Lower leg skin (tissue), 4 donors: ENCODE results near the gene C5AR2. TPM values are rescaled to one million over a fixed set of nuclear protein-coding genes. Genes with fewer than 3 reads are reported as not detected.
"Not testable (repeated sequence)": the region's sequence is repeated elsewhere in the genome, so short reads cannot be mapped to it uniquely, and the experiment has no call there.

Experiments
- DNase-seq, 2 donors: peaks; one replicate each; pipeline ENCODE4 v3.0.0-alpha.2; 2019; ENCODE audit warnings: low spot score in 2 of 2
- H3K4me3 ChIP-seq: fragments of 200-600 bp; sonication (generic); 2 replicates; pipeline ENCODE4 v1.5.1; 2017; ENCODE audit warnings: mild to moderate bottlenecking, low read depth; ENCODE audit not compliant: poor library complexity, severe bottlenecking
- CTCF ChIP-seq, 3 donors: fragments of 450-650 bp; IDR thresholded peaks; one replicate each; pipeline ENCODE4 v1.5.1; 2016; ENCODE audit warnings: antibody characterized with exemption in 3 of 3, mild to moderate bottlenecking in 3 of 3, moderate library complexity in 2 of 3
- POLR2A ChIP-seq, 2 donors: fragments of 450-650 bp; IDR thresholded peaks; one replicate each; pipeline ENCODE4 v1.6.1; 2016 to 2017; ENCODE audit warnings: antibody characterized with exemption in 2 of 2, mild to moderate bottlenecking in 1 of 2, moderate library complexity in 1 of 2
- WGBS, 2 donors: methylation state at CpG; one replicate each; pipeline ENCODE4 v1.1.5; 2018; 5-methylcytosine and 5-hydroxymethylcytosine counted together
- intact Hi-C: fragments of 100-400 bp; cut with DNase I; formaldehyde crosslinking; loops from one replicate; pipeline ENCODE4 v1.15.0; 2023; ENCODE audit warnings: low total_unique reads
- total RNA-seq, 4 donors: library from RNA; depleted of rRNA; stranded (reverse); fragments of >200 nt; gene quantifications; one replicate each; pipeline ENCODE4 v1.1.0, GENCODE V29; 2016

The C5AR2 gene
- total RNA-seq: 1 to 10 TPM in 3 of 4 donors, under 1 TPM in 1; 0.91 to 3.5 (median 1.7) TPM

- WGBS, 2 donors: 37% methylated on average over 18 of the region's 18 CpGs
- no peak within 1 kb of the TSS for H3K4me3 ChIP-seq
- TF ChIP-seq POLR2A (IDR thresholded peaks at IDR 0.05): no peak
- no peak for TF ChIP-seq CTCF (IDR thresholded peaks at IDR 0.05)
- DNase-seq: peak in 1 of 2 donors; percentile 30
- intact Hi-C loops: no loop called here
These were observed at the start of gene C5AR2 for GRCh38 chr19:47331931-47332547. Gene C5AR2, plus strand, starts transcription at chr19:47332175. Its CDS starts 8,625 bp downstream, at chr19:47340800.

DNA sequence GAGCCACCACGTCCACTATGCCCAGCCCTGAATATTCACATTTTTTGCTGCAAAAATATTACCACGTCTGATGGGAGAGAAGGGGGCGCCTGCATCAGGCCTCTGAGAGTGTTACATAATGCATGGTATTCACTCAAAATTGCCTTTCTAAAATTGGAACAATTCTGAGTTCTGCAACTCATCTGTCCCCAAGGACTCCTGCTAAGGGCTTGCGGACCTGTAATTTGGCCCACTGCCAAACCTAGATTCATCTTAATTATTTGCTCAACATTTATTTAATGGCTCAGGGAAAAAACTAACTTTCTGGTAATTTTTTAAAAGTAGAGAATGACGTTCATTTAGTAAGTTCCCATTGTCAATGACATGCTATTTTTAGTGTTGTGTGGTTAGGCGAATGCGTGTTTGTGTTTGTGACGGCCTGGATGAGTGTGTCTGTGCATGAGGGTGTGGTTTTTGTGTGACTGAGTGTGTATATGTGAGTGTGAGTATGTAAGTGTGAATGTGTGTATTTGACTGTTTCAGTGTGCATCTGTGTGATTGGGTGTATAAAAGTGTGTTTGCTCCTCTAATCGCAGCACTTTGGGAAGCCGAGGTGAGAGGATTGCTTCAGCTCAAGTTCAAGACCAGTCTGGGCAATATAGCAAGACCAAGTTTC lies 48.4 kb upstream of the C5AR2 start:
- H3K4me3 ChIP-seq: no peak overlapping the region
- DNase-seq: no peak
- intact Hi-C loops: no loop called here
- TF ChIP-seq POLR2A (IDR thresholded peaks at IDR 0.05): no peak
- no peak for TF ChIP-seq CTCF (IDR thresholded peaks at IDR 0.05)
- 69 to 73% methylated on average over 10 of the region's 10 CpGs for WGBS, 2 donors

- TF ChIP-seq CTCF (IDR thresholded peaks at IDR 0.05) (peak in 1 of 3 donors; percentile 50), POLR2A (IDR thresholded peaks at IDR 0.05) (no peak)
- H3K4me3 ChIP-seq: no peak overlapping the region
- intact Hi-C loops: no loop called here
- DNase-seq: no peak
- WGBS, 2 donors: 23 to 26% methylated on average over 9 of the region's 9 CpGs
These were observed 47.6 kb upstream of the C5AR2 start for GRCh38 chr19:47284324-47284899.

DNA sequence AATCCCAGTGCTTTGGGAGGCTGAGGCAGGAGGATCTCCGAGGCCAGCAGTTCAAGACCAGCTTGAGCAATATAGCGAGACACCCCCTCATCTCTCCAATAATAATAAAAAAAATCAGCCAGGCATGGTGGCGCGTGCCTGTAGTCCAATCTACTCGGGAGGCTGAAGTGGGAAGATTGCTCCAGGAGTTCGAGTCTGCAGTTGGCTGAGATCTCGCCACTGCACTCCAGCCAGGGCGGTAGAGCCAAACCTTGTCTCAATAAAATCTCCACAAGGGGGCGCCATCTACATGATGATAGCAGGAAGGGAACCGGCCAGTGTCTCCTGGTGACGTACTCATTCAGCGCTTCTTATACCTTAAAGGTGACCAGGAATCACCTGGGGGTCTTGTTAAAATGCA lies 35.9 kb upstream of the C5AR2 start:
- WGBS, 2 donors: 17 to 29% methylated on average over 12 of the region's 12 CpGs
- no peak overlapping the region for H3K4me3 ChIP-seq

DNA sequence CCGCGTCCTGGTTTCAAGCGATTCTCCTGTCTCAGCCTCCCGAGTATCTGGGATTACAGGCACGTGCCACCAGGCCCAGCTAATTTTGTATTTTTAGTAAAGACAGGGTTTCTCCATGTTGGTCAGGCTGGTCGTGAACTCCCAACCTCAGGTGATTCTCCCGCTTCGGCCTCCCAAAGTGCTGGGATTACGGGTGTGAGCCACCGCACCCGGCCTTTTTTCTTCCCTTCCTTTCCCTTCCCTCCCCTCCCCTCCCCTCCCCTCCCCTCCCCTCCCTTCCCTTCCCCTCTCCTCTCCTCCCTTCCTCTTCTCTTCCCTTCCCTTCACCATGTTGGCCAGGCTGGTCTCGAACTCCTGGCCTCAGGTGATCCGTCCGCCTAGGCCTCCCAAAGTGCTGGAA lies 31.1 kb upstream of the C5AR2 start:
- 95% methylated on average over 14 of the region's 14 CpGs for WGBS, 2 donors
- DNase-seq, H3K4me3 ChIP-seq: not testable (repeated sequence)
- intact Hi-C loops: loop anchor here (10.0 kb wide), 1 partner anchor 104 kb away; no protein-coding TSS in a partner anchor

More for the DNA sequence above, 35.9 kb upstream of the C5AR2 start:
- intact Hi-C loops: loop anchor here (10.0 kb wide), 1 partner anchor 409 kb away; no protein-coding TSS in a partner anchor
- DNase-seq: peak; percentile 82 to 92
- TF ChIP-seq POLR2A (IDR thresholded peaks at IDR 0.05): no peak
- TF ChIP-seq CTCF (IDR thresholded peaks at IDR 0.05): peak in 1 of 3 donors; percentile 63

- 81 to 88% methylated on average over 10 of the region's 10 CpGs for WGBS, 2 donors
- no peak overlapping the region for H3K4me3 ChIP-seq
- no peak for DNase-seq
- TF ChIP-seq POLR2A (IDR thresholded peaks at IDR 0.05) (no peak), CTCF (IDR thresholded peaks at IDR 0.05) (no peak)
- intact Hi-C loops: loop anchor here (10.0 kb wide), 1 partner anchor 103 kb away; no protein-coding TSS in a partner anchor
These were observed 29.7 kb upstream of the C5AR2 start for GRCh38 chr19:47302249-47302648.
